Measurements from ENCODE around the gene PATL1.

Gene PATL1

DNA sequence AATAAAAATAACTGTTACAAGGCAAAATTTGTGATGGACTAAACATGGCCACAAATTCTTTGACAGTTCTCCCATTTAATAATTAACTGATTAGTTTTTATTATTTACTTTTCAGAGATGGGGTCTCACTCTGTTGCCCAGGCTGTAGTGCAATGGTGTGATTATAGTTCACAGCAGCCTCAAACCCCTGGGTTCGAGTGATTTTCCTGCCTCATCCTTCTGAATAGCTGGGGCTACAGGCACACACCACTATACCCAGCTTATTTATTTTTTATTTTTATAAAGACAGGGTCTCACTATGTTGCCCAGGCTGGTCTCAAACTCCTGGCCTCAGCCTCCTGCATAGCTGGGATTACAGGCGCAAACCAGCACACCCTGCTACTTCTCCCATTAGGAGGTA is 4.5 kb upstream of the PATL1 start:
- no peak overlapping the region for H3K4me3 ChIP-seq (replicated peaks; ENCODE audit: low read depth, low read length)
- TF ChIP-seq, protein P1, sequence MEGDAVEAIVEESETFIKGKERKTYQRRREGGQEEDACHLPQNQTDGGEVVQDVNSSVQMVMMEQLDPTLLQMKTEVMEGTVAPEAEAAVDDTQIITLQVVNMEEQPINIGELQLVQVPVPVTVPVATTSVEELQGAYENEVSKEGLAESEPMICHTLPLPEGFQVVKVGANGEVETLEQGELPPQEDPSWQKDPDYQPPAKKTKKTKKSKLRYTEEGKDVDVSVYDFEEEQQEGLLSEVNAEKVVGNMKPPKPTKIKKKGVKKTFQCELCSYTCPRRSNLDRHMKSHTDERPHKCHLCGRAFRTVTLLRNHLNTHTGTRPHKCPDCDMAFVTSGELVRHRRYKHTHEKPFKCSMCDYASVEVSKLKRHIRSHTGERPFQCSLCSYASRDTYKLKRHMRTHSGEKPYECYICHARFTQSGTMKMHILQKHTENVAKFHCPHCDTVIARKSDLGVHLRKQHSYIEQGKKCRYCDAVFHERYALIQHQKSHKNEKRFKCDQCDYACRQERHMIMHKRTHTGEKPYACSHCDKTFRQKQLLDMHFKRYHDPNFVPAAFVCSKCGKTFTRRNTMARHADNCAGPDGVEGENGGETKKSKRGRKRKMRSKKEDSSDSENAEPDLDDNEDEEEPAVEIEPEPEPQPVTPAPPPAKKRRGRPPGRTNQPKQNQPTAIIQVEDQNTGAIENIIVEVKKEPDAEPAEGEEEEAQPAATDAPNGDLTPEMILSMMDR (IDR thresholded peaks at IDR 0.05; ENCODE audit: low read depth, low read length, missing control alignments): no peak
- no peak for DNase-seq (ENCODE audit: extremely low read depth, low read depth)

DNA sequence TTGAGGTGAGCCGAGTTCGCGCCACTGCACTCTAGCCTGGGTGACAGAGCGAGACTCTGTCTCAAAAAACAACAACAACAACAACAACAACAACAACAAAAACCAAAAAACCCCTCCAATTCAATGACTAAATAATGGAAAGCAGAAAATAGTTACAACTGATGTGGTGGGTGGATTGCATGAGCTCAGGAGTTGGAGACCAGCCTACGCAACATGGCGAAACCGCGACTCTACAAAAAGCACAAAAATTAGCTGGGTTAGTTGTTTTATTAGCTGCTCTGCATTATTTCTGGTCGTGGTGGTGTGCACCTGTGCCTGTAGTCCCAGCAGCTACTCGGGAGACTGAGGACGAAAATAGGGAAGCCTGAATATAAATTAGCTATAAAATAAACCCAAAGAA is 2.6 kb upstream of the PATL1 start:
- TF ChIP-seq, protein P1 (IDR thresholded peaks at IDR 0.05; ENCODE audit: low read depth, low read length, missing control alignments): no peak
- no peak overlapping the region for H3K4me3 ChIP-seq (replicated peaks; ENCODE audit: low read depth, low read length)
- no peak for DNase-seq (ENCODE audit: extremely low read depth, low read depth)

DNA sequence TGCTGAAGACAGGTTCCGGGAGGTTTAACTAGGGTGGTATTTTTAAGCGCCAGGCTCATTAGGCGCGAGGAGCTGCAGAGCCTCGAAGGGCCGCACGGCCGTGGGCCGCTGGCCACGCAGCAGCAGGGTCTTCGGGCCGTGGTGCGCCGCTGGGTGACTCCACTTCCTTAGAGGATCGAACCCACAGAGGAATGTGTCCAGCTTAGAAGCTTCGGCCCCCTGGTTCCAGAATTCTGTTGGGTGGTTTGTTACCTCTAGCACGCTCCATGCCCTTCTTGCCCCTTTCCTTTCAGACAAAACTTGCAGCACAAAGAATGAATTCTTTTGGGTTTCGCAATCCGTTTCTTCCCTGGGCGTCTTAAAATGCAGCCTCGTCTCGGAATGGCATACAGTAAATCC is 773 bp upstream of the PATL1 start:
- peak overlapping the region; percentile 81 for H3K4me3 ChIP-seq (replicated peaks; ENCODE audit: low read depth, low read length)
- TF ChIP-seq, protein P1 (IDR thresholded peaks at IDR 0.05; ENCODE audit: low read depth, low read length, missing control alignments): no peak
- DNase-seq (ENCODE audit: extremely low read depth, low read depth): no peak

DNA sequence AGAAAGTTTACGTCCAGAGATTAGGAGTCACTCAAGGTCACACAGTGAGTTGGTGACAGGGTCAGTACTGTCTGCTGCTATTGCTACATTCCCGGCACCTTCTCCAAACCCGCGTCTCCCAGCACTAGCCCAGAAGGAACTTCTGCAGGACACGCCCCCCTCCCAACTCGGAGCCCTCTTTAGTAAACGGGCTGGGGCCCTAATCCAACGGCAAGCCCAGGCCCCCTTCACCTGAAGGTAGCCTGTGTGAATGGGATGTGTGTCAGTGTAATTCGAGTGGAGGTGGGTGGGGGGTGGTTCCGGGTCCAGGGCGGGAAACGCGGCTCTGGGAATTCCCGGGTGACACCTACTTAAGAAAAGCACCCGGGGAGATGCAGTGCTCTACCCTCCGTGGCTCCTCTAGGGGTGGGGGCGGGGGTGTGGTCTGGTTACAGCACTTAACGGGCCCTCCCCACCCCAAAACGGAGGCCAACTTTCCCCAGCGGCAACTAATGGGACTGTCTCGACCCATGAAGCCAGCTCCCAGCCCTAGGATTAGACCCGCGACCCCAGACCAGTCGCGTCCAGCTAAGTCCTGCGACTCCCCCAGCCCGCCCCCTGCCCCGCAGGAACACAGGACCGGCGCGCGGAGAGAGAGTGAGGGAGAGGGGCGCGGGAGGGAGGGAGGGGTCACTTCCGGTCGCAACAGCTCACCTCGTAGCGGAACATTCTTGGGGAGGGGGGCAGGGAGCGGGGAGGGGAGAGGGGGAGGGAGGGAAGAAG is 468 bp downstream of the PATL1 start:
- peak overlapping the region; percentile 81 for H3K4me3 ChIP-seq (replicated peaks; ENCODE audit: low read depth, low read length)
- no peak for DNase-seq (ENCODE audit: extremely low read depth, low read depth)
- TF ChIP-seq, protein P1 (IDR thresholded peaks at IDR 0.05; ENCODE audit: low read depth, low read length, missing control alignments): no peak

DNA sequence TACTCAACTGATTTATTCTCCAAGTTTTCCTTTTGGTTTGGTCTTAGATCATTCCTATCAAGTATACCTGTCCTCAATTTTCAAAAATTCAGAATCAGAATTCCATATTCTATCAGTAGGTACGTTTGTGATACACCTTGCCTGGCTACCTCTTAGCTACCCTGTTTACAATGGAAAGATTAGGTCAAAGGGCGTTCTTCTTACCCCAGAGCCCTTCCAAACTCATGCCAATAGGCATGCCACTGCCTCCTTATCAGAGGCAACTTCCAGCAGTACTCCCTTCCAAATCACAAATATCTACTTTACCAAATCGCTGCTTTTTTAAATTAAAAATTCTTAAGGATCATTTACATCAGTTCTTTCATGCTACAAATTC is 1.0 kb downstream of the PATL1 start:
- DNase-seq (ENCODE audit: extremely low read depth, low read depth): no peak
- H3K4me3 ChIP-seq (replicated peaks; ENCODE audit: low read depth, low read length): peak overlapping the region; percentile 81
- TF ChIP-seq, protein P1 (IDR thresholded peaks at IDR 0.05; ENCODE audit: low read depth, low read length, missing control alignments): no peak

DNA sequence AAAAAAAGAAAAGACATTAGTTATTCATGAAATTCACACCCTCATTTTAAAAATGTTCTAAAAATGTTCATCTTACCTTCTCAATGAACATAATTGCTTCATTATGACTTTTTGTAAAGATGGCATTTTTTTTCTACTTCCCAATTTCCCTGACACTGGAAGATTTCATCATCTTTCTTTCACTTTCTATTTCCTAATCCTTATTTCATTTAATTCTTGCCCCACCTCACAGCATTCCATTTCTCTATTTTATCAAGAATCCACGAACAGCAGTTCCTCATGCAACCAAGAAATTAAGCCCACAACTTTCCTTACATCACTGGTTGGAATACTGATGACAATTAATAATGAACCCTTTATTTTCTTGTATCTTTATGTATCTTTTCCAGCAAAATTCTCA is 1.9 kb downstream of the PATL1 start:
- H3K4me3 ChIP-seq (replicated peaks; ENCODE audit: low read depth, low read length): no peak overlapping the region; the same call in 1 of the 2 replicates
- no peak for DNase-seq (ENCODE audit: extremely low read depth, low read depth)

More for the DNA sequence above, 1.9 kb downstream of the PATL1 start:
- TF ChIP-seq, protein P1 (IDR thresholded peaks at IDR 0.05; ENCODE audit: low read depth, low read length, missing control alignments): no peak
